ENCODE measurements around the gene PLAAT2.

- TF ChIP-seq CTCF (IDR thresholded peaks at IDR 0.05) (no peak), POLR2A (IDR thresholded peaks at IDR 0.05) (no peak), EP300 (IDR thresholded peaks at IDR 0.05) (no peak)
Measured at GRCh38 chr11:63556404-63557013, 6.7 kb downstream of the PLAAT2 start.

Measured in ovary (tissue), 3 donors.